K562 (cell line): ENCODE results near the gene ARPC4. TPM values are rescaled to one million over a fixed set of nuclear protein-coding genes. Genes with fewer than 3 reads are reported as not detected.

Experiments
- ARHGAP35 ChIP-seq: fragments of 450-650 bp; IDR thresholded peaks from 2 replicates; pipeline ENCODE4 v1.6.1; 2018; ENCODE audit not compliant: partially characterized antibody
- ETS2 ChIP-seq: IDR thresholded peaks from 2 replicates; pipeline ENCODE4 v1.6.1; 2016; ENCODE audit warnings: borderline replicate concordance, missing genetic modification characterization, mild to moderate bottlenecking, moderate library complexity, missing compliant biosample characterization; ENCODE audit not compliant: poor library complexity, severe bottlenecking
- HDGF ChIP-seq: fragments of 450-650 bp; IDR thresholded peaks from 2 replicates; pipeline ENCODE4 v1.6.1; 2016
- HNRNPUL1 ChIP-seq: fragments of 200-400 bp; formaldehyde crosslinking; IDR thresholded peaks from 2 replicates; pipeline ENCODE4 v1.6.1; 2017; ENCODE audit warnings: low read length
- JUND ChIP-seq, 2 experiments: IDR thresholded peaks; 2 replicates in 1 of 2; 3 replicates in 1 of 2; pipeline ENCODE4 v1.6.1; 2011; ENCODE audit warnings: borderline replicate concordance in 2 of 2, low read depth in 2 of 2, low read length in 2 of 2, improper control_type of control experiment in 1 of 2, missing biosample characterization in 1 of 2, missing genetic modification characterization in 1 of 2, missing genetic modification reagents in 1 of 2
- NCOA1 ChIP-seq: fragments of 450-650 bp; IDR thresholded peaks from 2 replicates; pipeline ENCODE4 v1.6.1; 2016; ENCODE audit warnings: low read depth
- NR2C2 ChIP-seq, 2 experiments: fragments of 200-800 bp in 1 of 2; sonication (Bioruptor generic) in 1 of 2; sonication (generic) in 1 of 2; formaldehyde crosslinking in 1 of 2; IDR thresholded peaks; 2 replicates each; pipeline versions ENCODE4 v1.6.1 to v1.8.0; 2016 to 2022; ENCODE audit warnings: mild to moderate bottlenecking in 1 of 2, missing compliant biosample characterization in 1 of 2, missing genetic modification characterization in 1 of 2, missing genetic modification reagents in 1 of 2
- SRF ChIP-seq, 2 experiments: fragments of 250-450, 450-650 bp in 1 of 2; sonication (Bioruptor Pico) in 1 of 2; sonication (generic) in 1 of 2; formaldehyde crosslinking; IDR thresholded peaks; 2 replicates each; pipeline versions ENCODE4 v1.5.0 to v1.5.1; 2020 to 2022; ENCODE audit warnings: mild to moderate bottlenecking in 1 of 2, missing genetic modification reagents in 1 of 2
- TFAM ChIP-seq: fragments of 250-450 bp; sonication (Bioruptor Pico); conservative IDR thresholded peaks from 2 replicates; pipeline ENCODE4 v1.5.0; 2021; ENCODE audit warnings: mild to moderate bottlenecking, moderate library complexity
- U2AF1 ChIP-seq: fragments of 200-400 bp; formaldehyde crosslinking; optimal IDR thresholded peaks from 2 replicates; pipeline ENCODE3; 2017; ENCODE audit warnings: mild to moderate bottlenecking, low read depth, low read length, moderate library complexity
- ZNF143 ChIP-seq: sonication (generic); formaldehyde crosslinking; IDR thresholded peaks from 2 replicates; pipeline ENCODE4 v1.9.0; 2022; ENCODE audit warnings: mild to moderate bottlenecking, missing genetic modification reagents
- ZNF175 ChIP-seq: fragments of 200-800 bp; sonication (Bioruptor generic); IDR thresholded peaks from 2 replicates; pipeline ENCODE4 v1.6.1; 2016; ENCODE audit warnings: low read depth, mild to moderate bottlenecking, missing genetic modification characterization, missing compliant biosample characterization
- ZNF253 ChIP-seq: fragments of 250-450 bp; sonication (Bioruptor Pico); conservative IDR thresholded peaks from 2 replicates; pipeline ENCODE4 v1.6.1; 2021; ENCODE audit warnings: mild to moderate bottlenecking
- ZNF3 ChIP-seq: fragments of 250-450 bp; sonication (Bioruptor Pico); IDR thresholded peaks from 2 replicates; pipeline ENCODE4 v1.5.0; 2021; ENCODE audit warnings: mild to moderate bottlenecking, moderate library complexity
- ZNF586 ChIP-seq: fragments of 450-650 bp; formaldehyde crosslinking; conservative IDR thresholded peaks from 2 replicates; pipeline ENCODE4 v1.4.0; 2020; ENCODE audit warnings: mild to moderate bottlenecking, moderate library complexity
- ZNF75A ChIP-seq: fragments of 450-650 bp; formaldehyde crosslinking; IDR thresholded peaks from 2 replicates; pipeline ENCODE4 v1.4.0; 2020; ENCODE audit warnings: mild to moderate bottlenecking
- polyA plus RNA-seq, 8 experiments: library from polyadenylated mRNA; depleted of rRNA in 4 of 8; stranded (reverse) in 5 of 8; unstranded in 3 of 8; fragments of >200 nt; fragmentation: Nextera tagmentation in 2 of 8; fragmentation: Illumina TruSeq in 1 of 8; extraction: Ambion mirVana in 2 of 8; extraction: Trizol in 1 of 8; gene quantifications; 2 replicates each; pipeline versions ENCODE4 v1.2.1 to v1.2.3, GENCODE V29; 2011 to 2014; ENCODE audit warnings: inconsistent platforms in 1 of 8, missing spikeins in 1 of 8
- total RNA-seq, 7 experiments: library from RNA; depleted of rRNA in 6 of 7; stranded (reverse); fragments of >200 nt in 6 of 7; fragmentation: Illumina TruSeq in 2 of 7; extraction: Trizol in 2 of 7; gene quantifications; 2 replicates each; pipeline versions ENCODE4 v1.2.1 to v1.2.3, GENCODE V29; 2011 to 2021; ENCODE audit warnings: low replicate concordance in 1 of 7
- TF ChIP-seq, protein P1 (sequence below): fragments of 250-450 bp; sonication (Bioruptor Pico); IDR thresholded peaks from 2 replicates; pipeline ENCODE4 v1.9.0; 2021; ENCODE audit warnings: mild to moderate bottlenecking, inconsistent platforms
- TF ChIP-seq, protein P2 (sequence below), 2 experiments: fragments of 450-650 bp in 1 of 2; sonication (generic) in 1 of 2; formaldehyde crosslinking in 1 of 2; IDR thresholded peaks in 1 of 2; conservative IDR thresholded peaks in 1 of 2; 2 replicates each; pipeline versions ENCODE4 v1.6.1 to v1.8.1; 2016 to 2023; ENCODE audit warnings: mild to moderate bottlenecking in 2 of 2, moderate library complexity in 2 of 2, inconsistent platforms in 1 of 2, missing genetic modification reagents in 1 of 2

Gene ARPC4
- total and polyA plus RNA-seq, 9 of the 15 experiments (the other 6 are each of a cell fraction or from before 2014, with no cell fraction given), result 20.1 to 153 (median 119) TPM

DNA sequence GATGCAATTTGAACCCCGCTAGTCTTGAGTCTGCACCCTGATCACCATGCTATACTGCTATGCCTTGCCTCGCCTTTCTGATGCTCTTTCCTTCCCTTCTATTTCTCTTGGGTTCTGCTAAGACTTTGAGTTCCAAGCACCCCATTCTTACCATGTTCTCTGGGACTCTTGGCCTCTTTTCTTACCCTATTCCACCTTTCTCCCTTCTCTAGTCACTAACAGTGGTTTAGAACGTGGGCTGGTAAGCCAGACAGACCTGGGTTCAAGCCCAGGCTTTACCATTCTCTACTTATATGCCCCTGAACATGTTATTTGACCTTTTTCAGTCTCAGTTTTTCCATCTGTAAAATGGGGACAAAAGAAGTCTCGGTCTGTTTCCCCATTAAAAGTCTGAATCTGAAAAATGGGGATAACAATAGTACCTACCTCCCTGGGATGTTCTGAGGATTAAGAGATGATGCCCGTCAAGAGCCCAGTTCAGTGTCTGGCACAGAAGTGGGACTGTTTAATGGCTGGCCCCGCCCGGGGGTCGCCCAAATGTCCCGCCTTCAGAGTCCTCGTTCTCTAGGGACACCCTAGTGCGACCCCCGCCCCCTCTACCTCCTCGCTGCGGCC is 985 bp upstream of the ARPC4 start (continued):
- TF ChIP-seq NR2C2 (CRISPR knock-in tag; IDR thresholded peaks at IDR 0.05) (no peak), NR2C2 (tag; IDR thresholded peaks at IDR 0.05) (no peak), ZNF143 (no peak), ZNF175 (CRISPR knock-in tag) (no peak), U2AF1 (no peak), HDGF (no peak), ARHGAP35 (no peak), JUND (IDR thresholded peaks at IDR 0.05; ENCODE audit: borderline replicate concordance, low read depth, low read length) (no peak), JUND (tag; IDR thresholded peaks at IDR 0.05; ENCODE audit: borderline replicate concordance, low read depth, low read length) (no peak), HNRNPUL1 (no peak), ETS2 (tag) (no peak), NCOA1 (no peak), ZNF253 (CRISPR knock-in tag) (no peak), SRF (CRISPR knock-in tag; IDR thresholded peaks at IDR 0.05) (no peak), TFAM (no peak), ZNF75A (CRISPR knock-in tag) (no peak), ZNF586 (CRISPR knock-in tag) (no peak), ZNF3 (CRISPR knock-in tag) (no peak)
- TF ChIP-seq, protein P1, sequence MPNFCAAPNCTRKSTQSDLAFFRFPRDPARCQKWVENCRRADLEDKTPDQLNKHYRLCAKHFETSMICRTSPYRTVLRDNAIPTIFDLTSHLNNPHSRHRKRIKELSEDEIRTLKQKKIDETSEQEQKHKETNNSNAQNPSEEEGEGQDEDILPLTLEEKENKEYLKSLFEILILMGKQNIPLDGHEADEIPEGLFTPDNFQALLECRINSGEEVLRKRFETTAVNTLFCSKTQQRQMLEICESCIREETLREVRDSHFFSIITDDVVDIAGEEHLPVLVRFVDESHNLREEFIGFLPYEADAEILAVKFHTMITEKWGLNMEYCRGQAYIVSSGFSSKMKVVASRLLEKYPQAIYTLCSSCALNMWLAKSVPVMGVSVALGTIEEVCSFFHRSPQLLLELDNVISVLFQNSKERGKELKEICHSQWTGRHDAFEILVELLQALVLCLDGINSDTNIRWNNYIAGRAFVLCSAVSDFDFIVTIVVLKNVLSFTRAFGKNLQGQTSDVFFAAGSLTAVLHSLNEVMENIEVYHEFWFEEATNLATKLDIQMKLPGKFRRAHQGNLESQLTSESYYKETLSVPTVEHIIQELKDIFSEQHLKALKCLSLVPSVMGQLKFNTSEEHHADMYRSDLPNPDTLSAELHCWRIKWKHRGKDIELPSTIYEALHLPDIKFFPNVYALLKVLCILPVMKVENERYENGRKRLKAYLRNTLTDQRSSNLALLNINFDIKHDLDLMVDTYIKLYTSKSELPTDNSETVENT, result no peak
- TF ChIP-seq, protein P2, sequence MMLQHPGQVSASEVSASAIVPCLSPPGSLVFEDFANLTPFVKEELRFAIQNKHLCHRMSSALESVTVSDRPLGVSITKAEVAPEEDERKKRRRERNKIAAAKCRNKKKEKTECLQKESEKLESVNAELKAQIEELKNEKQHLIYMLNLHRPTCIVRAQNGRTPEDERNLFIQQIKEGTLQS (IDR thresholded peaks at IDR 0.05), result no peak
- TF ChIP-seq, protein P2 (CRISPR knock-in tag; conservative IDR thresholded peaks at IDR 0.05), result no peak
